ENCODE measurements around the gene CLEC4C.
"Not testable (repeated sequence)": the region's sequence is repeated elsewhere in the genome, so short reads cannot be mapped to it uniquely, and the experiment has no call there.

CLEC4C gene, protein sequence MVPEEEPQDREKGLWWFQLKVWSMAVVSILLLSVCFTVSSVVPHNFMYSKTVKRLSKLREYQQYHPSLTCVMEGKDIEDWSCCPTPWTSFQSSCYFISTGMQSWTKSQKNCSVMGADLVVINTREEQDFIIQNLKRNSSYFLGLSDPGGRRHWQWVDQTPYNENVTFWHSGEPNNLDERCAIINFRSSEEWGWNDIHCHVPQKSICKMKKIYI

DNA sequence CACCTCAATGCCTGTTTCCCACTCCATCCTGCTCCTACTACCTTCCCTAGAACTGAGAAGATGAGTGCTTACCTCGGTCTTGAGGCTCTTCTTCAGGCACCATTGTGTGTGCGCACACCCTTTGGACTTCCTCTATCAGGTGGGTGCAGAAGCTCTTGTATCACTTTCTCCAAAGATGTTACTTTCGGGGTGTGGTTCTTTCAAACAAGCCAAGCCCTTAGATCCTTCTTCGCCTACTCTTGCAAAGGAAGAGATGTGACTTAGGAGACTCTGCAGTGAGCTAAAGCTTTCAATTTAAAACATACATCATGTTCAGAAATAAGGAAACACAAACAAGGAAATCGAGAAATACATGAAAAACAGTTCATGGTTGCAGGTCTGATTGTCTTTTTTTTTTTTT is at the start of gene CLEC4C:
CLEC4C (minus strand) TSS at position 130 of the 400 bp plus-strand sequence; CDS start at position 103, 27 bp downstream.
- Mint-ChIP-seq H3K9me3 (no peaks in the 10 kb centered on the region), H3K27ac (no peak within 1 kb of the TSS), H3K27me3 (no peaks in the 10 kb centered on the region), H3K4me3 (no peak within 1 kb of the TSS), H3K4me1 (no peaks in the 10 kb centered on the region)
- ATAC-seq: no peak
- no peak for DNase-seq

GRCh38 chr12:7793211-7793610 is 46.0 kb upstream of the CLEC4C start:
- H3K27me3 Mint-ChIP-seq: peaks cover 2% of the 10 kb centered on the region
- no peak overlapping the region for H3K4me3 Mint-ChIP-seq
- no peaks in the 10 kb centered on the region for H3K9me3 Mint-ChIP-seq
- no peak for ATAC-seq
- DNase-seq: no peak
- no peaks in the 10 kb centered on the region for H3K4me1 Mint-ChIP-seq
- H3K27ac Mint-ChIP-seq: no peak overlapping the region

DNA sequence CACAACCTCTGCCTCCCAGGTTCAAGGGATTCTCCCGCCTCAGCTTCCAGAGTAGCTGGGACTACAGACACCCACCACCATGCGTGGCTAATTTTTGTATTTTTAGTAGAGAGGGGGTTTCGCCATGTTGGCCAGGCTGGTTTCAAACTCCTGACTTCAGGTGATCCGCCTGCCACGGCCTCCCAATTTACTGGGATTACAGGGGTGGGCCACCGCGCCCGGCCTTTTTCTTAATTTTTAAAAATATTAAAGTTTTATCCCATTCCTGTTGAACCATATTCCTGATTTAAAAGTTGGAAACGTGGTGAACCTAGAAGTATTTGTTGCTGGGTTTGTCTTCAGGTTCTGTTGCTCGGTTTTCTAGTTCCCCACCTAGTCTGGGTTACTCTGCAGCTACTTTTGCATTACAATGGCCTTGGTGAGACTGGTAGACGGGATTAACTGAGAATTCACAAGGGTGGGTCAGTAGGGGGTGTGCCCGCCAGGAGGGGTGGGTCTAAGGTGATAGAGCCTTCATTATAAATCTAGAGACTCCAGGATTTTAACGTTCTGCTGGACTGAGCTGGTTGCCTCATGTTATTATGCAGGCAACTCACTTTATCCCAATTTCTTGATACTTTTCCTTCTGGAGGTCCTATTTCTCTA is 41.8 kb upstream of the CLEC4C start, which contains the start of gene NANOG:
NANOG (plus strand) TSS at position 519 of the 645 bp plus-strand sequence. CDS start 213 bp downstream, outside the sequence.
- not testable (repeated sequence) for DNase-seq, H3K4me1 Mint-ChIP-seq, H3K4me3 Mint-ChIP-seq, H3K9me3 Mint-ChIP-seq, ATAC-seq, H3K27ac Mint-ChIP-seq
- H3K27me3 Mint-ChIP-seq: peaks cover 19% of the 10 kb centered on the region

DNA sequence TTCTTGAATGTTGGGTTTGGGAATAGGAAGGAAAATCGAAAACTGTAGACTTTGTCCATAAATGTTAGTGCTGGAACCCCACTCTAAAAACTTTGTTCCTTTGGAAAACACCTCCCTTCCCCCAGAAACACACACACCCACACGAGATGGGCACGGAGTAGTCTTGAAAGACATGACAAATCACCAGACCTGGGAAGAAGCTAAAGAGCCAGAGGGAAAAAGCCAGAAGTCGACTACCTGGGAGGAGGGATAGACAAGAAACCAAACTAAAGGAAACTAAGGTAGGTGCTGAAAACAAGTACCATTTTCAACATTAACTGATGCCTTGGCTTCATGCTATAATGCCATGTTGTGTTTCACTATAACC is 41.1 kb upstream of the CLEC4C start:
- H3K4me1 Mint-ChIP-seq: no peaks in the 10 kb centered on the region
- H3K27ac Mint-ChIP-seq: no peak overlapping the region

GRCh38 chr12:7787574-7788293 is 40.6 kb upstream of the CLEC4C start:
- no peaks in the 10 kb centered on the region for H3K4me1 Mint-ChIP-seq
- H3K27me3 Mint-ChIP-seq: peaks cover 19% of the 10 kb centered on the region
- ATAC-seq (no peak), DNase-seq (no peak)
- H3K9me3 Mint-ChIP-seq: no peaks in the 10 kb centered on the region
- H3K4me3 Mint-ChIP-seq: no peak overlapping the region
- H3K27ac Mint-ChIP-seq: no peak overlapping the region

More for the DNA sequence above, 41.1 kb upstream of the CLEC4C start:
- H3K27me3 Mint-ChIP-seq: peaks cover 19% of the 10 kb centered on the region
- no peak for ATAC-seq
- no peak for DNase-seq
- no peak overlapping the region for H3K4me3 Mint-ChIP-seq
- no peaks in the 10 kb centered on the region for H3K9me3 Mint-ChIP-seq

- H3K4me3 Mint-ChIP-seq: no peak overlapping the region
- H3K27me3 Mint-ChIP-seq: peaks cover 19% of the 10 kb centered on the region
- no peaks in the 10 kb centered on the region for H3K4me1 Mint-ChIP-seq
- no peak overlapping the region for H3K27ac Mint-ChIP-seq
- no peaks in the 10 kb centered on the region for H3K9me3 Mint-ChIP-seq
- ATAC-seq (no peak), DNase-seq (no peak)
Observed at GRCh38 chr12:7784701-7785100, 37.5 kb upstream of the CLEC4C start.

GRCh38 chr12:7783433-7783832 is 36.3 kb upstream of the CLEC4C start:
- not testable (repeated sequence) for H3K4me1 Mint-ChIP-seq, ATAC-seq, H3K9me3 Mint-ChIP-seq, DNase-seq, H3K4me3 Mint-ChIP-seq, H3K27ac Mint-ChIP-seq
- peaks cover 19% of the 10 kb centered on the region for H3K27me3 Mint-ChIP-seq

DNA sequence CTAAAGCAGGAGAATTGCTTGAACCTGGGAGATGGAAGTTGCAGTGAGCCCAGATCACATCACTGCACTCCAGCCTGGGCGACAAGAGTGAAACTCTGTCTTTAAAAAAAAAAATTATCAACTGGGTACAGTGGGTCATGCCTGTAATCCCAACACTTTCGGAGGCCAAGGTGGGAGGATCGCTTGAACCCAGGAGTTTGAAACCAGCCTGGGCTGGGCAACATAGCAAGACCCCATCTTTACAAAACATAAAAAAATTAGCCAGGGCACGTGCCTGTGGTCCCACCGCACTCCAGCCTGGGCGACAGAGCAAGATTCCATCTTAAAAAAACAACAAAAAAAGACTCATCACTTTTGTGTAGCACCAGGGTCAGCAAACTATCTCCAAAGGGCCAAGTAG is 34.9 kb upstream of the CLEC4C start:
- Mint-ChIP-seq H3K9me3 (no peaks in the 10 kb centered on the region), H3K4me1 (no peaks in the 10 kb centered on the region), H3K27ac (no peak overlapping the region), H3K4me3 (no peak overlapping the region), H3K27me3 (peaks cover 6% of the 10 kb centered on the region)
- ATAC-seq (no peak), DNase-seq (no peak)

DNA sequence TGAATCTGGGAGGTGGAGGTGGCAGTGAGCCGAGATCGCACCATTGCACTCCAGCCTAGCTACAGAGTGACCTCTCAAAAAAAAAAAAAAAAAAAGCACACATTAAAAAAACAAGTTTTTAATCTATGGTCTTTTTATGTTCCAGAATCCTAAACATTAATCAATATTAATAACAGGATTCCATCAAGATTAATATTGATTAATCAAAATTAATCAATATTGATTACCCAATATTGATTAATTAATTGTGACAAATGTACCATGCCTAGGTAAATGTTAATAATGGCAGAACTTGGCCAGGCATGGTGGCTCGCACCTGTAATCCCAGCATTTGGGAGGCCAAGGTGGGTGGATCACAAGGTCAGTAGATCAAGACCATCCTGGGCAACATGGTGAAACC is 34.1 kb upstream of the CLEC4C start:
- Mint-ChIP-seq H3K27me3 (no peaks in the 10 kb centered on the region), H3K9me3 (no peaks in the 10 kb centered on the region), H3K27ac (no peak overlapping the region), H3K4me1 (no peaks in the 10 kb centered on the region), H3K4me3 (no peak overlapping the region)
- no peak for DNase-seq
- no peak for ATAC-seq

DNA sequence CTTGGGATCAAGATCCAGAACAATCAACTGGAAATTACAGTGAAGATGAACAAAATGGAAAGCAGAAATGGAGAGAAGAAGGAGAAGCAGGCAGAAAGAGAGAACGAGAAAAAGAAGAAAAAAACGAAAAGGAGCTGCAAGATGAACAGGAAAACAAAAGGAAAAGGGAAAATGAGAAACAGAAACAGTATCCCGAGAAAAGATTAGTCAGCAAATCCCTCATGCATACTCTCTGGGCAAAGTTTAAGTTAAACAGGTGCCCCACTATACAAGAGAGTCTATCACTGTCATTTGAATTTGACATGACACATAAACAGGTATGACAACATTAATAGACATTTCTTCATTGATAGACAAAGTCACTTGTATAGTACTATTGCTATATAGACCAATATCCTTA is 22.8 kb upstream of the CLEC4C start:
- no peaks in the 10 kb centered on the region for H3K4me1 Mint-ChIP-seq
- no peaks in the 10 kb centered on the region for H3K9me3 Mint-ChIP-seq
- DNase-seq (no peak), ATAC-seq (no peak)
- no peaks in the 10 kb centered on the region for H3K27me3 Mint-ChIP-seq
- H3K27ac Mint-ChIP-seq: no peak overlapping the region
- no peak overlapping the region for H3K4me3 Mint-ChIP-seq

DNA sequence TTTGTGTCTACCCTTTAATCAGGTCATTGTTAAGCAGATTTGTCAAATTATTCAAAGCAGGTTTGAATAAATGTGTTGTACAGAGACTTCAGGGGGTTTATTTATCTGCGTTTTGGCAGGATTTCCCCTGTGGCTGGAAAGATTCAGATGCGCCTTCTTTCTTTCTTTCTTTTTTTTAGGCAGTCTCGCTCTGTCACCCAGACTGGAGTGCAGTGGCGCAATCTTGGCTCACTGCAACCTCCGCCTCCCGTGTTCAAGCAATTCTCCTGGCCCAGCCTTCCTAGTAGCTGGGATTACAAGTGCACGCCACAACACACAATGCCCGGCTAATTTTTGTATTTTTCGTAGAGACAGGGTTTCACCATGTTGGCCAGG is 11.6 kb upstream of the CLEC4C start:
- ATAC-seq: no peak
- no peaks in the 10 kb centered on the region for H3K27me3 Mint-ChIP-seq
- H3K4me1 Mint-ChIP-seq: no peaks in the 10 kb centered on the region
- H3K9me3 Mint-ChIP-seq: no peaks in the 10 kb centered on the region
- DNase-seq: no peak
- H3K27ac Mint-ChIP-seq: no peak overlapping the region
- no peak overlapping the region for H3K4me3 Mint-ChIP-seq

GRCh38 chr12:7756993-7757392 is 9.8 kb upstream of the CLEC4C start:
- no peaks in the 10 kb centered on the region for H3K27me3 Mint-ChIP-seq
- H3K27ac Mint-ChIP-seq: no peak overlapping the region
- no peak overlapping the region for H3K4me3 Mint-ChIP-seq
- no peak for ATAC-seq
- no peak for DNase-seq
- no peaks in the 10 kb centered on the region for H3K4me1 Mint-ChIP-seq
- no peaks in the 10 kb centered on the region for H3K9me3 Mint-ChIP-seq

GRCh38 chr12:7755668-7756067 is 8.5 kb upstream of the CLEC4C start:
- peak; percentile 0 to 9 for DNase-seq
- not testable (repeated sequence) for H3K4me1 Mint-ChIP-seq, ATAC-seq, H3K9me3 Mint-ChIP-seq, H3K27me3 Mint-ChIP-seq, H3K27ac Mint-ChIP-seq
- peak overlapping the region in 1 of 2 donors; percentile 24 for H3K4me3 Mint-ChIP-seq

- not testable (repeated sequence) for H3K4me1 Mint-ChIP-seq, ATAC-seq, H3K9me3 Mint-ChIP-seq, DNase-seq, H3K4me3 Mint-ChIP-seq, H3K27me3 Mint-ChIP-seq
- H3K27ac Mint-ChIP-seq: peak overlapping the region in 1 of 2 donors; percentile 87
Observed at GRCh38 chr12:7751941-7752922, 5.1 kb upstream of the CLEC4C start.

DNA sequence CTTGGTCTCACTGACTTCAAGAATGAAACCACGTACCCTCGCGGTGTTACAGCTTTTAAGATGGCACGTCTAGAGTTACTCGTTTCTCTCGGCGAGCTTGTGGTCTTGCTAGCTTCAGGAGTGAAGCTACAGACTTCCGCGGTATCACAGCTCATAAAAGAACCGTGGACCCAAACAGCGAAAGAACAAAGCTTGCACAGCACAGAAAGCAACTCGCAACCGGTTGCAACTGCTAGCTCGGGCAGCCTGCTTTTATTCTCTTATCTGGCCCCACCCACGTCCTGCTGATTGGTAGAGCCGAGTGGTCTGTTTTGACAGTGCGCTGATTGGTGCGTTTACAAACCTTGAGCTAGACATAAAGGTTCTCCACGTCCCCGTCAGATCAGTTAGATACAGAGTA is 4.2 kb upstream of the CLEC4C start:
- Mint-ChIP-seq H3K4me1 (no peaks in the 10 kb centered on the region), H3K27ac (no peak overlapping the region), H3K9me3 (no peaks in the 10 kb centered on the region), H3K4me3 (no peak overlapping the region), H3K27me3 (no peaks in the 10 kb centered on the region)
- DNase-seq (no peak), ATAC-seq (no peak)
